NCI-H460 (cell line): Measurements from ENCODE around the gene GALNT18. TPM values are rescaled to one million over a fixed set of nuclear protein-coding genes. Genes with fewer than 3 reads are reported as not detected.

Source experiments
- DNase-seq: peaks from one replicate; pipeline ENCODE4 v3.0.0-alpha.2; 2016; ENCODE audit warnings: low read depth; ENCODE audit errors: extremely low read depth
- total RNA-seq: library from RNA; depleted of rRNA; stranded (reverse); fragments of >200 nt; shearing (Covaris generic); gene quantifications from 2 replicates; pipeline ENCODE4 v1.2.3, GENCODE V29; 2014

The GALNT18 gene
- total RNA-seq, 1 experiment from 2014 or later = 4.6 TPM

DNA sequence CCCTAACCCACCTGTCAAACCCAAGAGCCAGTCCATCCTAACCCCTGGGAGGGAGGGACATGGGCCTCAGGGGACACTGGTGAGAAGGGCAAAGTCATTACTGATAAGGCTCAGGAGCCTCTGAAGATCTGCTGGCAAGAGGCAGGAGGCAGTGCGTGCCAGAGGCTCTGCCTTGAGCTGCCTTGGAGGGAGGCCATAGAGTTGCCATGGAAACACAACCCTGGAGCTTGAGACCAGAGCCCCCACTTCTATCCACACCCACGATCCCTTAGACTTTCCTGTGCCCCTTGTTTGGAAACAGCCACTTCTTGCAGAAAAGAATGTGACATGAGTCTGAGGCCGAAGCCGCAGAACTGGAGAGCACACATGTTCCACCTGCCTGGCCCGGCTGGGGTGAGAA, 179.0 kb downstream of the GALNT18 start:
- DNase-seq = no peak

DNA sequence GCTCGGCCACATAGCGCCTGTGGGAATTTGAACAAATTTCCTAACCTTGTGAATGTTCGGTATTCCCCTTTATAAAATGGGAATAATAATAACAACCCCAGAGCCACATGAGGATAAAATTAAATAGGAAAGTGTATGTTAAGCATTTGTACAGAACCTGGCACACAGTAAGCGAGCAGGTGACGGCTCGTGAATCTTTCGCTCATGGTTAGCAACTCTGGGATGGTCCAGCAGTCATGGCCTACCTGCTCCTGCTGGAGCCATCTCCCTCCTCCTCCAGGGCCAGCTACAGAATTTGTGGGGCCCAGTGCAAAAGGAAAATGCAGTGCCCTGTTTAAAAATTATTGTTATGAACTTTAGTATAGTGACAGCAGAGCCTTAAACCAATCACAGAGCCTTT, 180.3 kb downstream of the GALNT18 start:
- no peak for DNase-seq

DNA sequence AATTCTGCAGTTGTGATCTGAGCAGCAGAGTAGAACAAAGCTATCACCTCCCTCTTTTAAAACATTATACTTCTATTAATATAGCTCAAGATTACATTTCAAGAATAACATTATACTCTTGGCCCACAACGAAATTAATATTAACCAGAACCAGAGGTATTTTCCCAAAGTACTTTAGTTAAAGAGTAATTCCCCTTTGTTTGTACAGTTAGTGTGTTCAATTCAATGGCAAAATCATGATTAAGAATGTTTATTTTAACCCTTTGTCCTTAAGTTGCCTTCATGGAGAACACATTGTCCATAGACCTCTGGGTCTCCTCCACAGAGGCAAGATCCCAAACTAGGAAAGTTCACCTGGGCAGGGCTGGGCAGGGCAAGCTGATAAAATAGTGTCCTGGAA, 180.7 kb downstream of the GALNT18 start:
- DNase-seq = no peak

DNA sequence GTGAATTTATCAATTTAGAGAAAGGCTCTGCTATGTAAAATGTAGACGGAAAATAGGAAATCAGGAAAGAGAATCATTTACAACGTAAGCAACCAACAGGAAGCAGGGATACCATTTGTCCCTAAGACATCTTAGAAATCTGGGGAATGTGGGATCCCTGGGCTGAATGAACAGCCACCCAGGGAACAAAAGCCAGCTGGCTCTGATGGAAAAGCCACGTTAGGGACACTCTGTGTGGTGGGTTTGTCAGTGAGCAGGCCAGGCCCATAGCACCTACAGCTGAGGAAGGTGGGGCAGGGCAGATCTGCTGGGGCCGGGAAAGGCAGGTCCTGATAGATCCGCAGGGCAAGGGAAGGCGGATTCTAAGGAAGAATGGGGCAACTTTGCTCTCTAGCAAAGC, 181.7 kb downstream of the GALNT18 start:
- no peak for DNase-seq

DNA sequence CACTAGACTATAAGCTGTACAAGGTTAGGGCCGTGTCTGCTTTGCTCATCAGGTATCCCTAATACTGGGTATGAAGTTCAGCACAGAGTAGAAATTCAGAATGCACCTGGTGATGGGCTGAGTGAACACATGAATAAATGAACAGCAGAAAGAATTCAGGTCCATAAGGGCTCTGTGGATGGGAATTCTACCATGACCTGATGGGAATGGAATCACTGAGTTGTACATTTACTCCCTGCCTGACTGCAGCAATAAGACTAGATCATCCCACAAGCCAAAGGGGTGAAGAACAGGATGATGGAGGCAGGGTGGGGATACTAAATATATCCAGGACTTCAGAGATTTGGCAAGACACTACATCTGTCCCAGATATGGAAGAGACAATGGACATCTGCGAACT, 182.2 kb downstream of the GALNT18 start:
- no peak for DNase-seq

DNA sequence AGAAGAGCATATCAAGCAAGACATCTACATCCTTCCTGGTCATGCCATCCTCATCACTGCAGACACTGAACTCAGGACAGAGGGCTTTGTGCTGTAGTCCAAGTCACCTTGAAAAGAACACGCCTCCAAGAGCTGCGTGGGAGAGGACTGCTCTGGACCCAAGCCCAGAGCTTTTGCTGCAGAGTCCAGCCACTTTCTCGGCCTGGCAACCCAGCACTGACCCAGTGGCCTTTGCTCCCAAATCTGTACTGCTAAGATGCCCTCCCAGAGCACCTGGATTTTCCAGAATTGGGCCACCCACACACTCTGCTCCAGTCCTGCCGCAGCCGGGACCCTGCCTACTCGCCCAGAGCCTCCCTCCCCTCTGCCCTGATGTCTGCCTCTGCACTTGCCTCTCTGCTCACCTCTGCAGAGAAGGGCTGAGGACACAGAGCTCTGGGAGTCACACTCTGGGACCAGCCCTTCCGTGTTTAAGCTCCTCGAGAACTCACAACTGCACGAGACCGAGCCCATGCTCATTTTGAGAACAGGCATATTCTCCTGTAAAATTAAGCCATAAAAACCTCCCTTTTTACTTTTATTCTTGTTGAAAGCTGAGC, 185.0 kb downstream of the GALNT18 start:
- DNase-seq = no peak

DNA sequence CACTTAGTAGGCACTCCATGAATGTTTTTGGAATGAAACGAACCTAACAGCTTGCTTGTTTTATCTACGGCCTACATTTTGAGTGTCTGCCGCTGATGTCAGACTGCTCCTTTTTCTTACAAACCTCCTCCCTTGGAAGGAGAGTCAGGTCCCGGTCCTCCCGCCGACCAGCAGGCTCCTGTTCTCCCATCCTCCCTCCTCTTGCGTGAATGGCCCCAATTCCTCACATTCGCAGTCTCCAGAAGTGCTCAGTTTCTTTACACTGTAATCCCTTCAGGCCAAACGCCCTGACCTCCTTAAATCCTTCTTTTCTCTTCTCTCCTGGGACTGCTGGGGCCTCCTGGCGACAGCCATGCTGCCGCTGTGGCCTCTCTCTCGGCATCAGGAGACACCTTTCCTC, 186.2 kb downstream of the GALNT18 start:
- no peak for DNase-seq

DNA sequence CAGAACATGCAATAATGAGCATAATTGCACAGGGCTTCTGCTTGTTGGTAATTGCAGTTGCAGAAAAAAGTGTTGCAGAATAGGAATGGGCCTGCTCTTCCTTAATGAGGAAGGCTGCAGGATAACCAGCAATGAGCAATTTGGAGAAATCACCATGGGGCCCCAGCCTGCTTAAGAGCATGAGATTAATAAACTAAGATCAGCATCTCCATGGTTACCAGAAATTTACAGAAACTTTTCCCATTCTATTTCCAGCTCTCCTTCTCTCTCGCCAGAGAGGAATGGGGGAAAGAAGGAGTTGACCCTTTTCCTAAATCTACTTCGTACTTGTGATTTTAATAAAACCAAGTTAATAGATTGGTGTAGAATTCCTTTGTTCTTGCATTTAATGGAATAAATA, 187.8 kb downstream of the GALNT18 start:
- DNase-seq = no peak

DNA sequence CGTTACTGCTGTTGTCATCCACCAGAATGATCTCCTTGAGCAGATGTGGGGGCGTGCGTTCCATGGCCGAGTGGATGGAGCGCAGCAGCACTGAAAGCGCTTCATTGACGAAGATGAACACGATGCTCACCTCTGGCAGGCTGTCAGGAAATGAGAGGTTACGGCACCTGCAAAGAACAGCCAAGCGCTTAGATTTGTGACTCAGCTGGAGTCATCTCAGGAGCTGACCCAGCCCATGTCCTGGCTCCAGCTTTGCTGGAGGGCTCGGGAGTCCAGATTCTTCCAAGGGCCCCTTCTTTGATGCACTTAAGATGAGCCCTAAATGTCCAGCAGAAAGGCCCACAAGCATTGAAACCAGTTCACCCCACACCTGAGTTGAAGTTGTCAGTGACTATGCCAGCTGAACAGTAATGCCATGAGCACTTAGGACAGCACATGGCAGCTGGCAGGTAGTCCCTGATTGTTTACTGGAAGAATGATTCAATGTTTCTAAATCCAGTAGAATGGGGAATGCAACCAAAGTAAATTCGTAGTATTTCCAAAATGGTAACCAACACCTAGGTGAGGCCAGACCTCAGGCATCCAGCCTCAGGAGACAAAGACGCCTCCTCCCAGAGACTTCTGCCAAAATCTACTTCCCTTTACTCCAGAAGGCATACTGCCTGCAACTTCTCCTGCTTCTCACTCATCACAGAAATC, 189.0 kb downstream of the GALNT18 start:
- no peak for DNase-seq

DNA sequence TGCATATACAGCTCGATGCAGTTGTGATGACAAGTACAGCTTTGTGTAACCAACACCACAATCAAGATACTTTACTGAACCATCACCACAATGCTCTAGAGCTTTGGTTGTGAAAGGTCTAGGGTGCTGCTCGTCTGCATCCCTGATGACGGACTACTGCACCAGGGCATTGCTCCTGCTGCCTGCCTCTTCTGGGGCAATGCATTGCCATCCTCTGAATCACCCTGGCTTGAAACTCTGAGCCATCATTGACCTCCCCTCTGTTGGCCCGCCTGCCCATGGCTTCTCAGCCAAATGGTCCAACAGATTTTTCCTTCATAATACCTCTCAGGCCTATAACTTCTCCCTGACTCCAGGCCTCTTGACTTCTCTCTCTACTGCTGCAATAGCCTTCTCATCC, 191.4 kb downstream of the GALNT18 start:
- no peak for DNase-seq

DNA sequence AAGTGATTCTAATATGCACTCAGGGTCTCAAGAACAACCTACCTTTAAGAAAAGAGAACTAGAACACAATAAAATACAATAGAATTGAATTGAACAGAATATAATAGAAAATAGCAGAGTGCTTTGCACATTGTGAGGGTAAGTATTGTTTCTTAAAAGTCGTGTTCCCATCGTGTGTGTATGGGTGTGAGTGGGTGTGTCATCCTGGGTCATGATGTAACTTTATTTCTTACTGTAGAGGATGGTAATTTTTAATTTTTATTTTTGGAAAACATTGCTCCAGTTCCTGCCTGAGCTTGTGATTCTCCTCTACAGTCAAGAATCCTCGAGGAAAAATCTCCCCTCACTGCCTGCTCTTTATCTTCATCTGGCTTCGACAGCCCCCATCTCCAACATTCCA, 193.1 kb downstream of the GALNT18 start:
- no peak for DNase-seq

DNA sequence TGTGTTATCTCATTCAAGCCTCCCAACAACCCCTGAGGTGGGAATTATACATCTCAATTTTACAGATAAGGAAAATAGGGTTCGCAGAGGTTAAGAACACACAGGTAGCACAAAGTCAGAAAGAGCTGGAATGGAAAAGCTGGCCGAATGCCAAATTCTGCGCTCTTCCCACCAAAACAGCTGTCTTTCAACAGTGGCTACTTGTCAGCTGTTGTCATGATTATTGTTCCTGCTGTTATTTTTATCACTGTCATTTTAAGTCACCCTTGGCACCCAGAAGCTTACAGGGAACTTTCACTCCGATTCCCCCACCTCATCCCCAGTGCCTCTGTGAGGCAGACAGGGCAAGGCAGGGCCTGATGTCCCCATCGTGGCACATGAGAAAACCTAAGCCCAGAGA, 194.3 kb downstream of the GALNT18 start:
- no peak for DNase-seq

DNA sequence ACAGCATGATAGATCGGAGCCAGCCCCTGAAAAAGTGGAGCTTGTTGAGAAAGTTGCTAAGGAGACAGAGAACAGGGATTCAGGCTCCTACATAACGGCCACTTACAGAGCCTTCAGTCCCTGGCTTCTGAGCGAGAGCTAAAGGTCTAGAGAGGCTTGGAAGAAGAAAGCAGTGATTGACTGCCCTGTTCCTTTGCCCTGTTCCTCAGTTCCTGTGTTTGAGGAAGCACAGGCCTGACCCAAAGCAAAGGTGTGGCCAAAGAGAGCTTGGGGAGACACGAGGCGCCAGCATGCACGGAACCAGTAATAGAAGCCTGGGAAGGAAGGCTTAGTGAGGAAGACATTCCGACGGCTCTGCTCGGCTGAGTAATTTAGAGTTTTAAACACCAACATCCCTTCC, 194.7 kb downstream of the GALNT18 start:
- DNase-seq = no peak

DNA sequence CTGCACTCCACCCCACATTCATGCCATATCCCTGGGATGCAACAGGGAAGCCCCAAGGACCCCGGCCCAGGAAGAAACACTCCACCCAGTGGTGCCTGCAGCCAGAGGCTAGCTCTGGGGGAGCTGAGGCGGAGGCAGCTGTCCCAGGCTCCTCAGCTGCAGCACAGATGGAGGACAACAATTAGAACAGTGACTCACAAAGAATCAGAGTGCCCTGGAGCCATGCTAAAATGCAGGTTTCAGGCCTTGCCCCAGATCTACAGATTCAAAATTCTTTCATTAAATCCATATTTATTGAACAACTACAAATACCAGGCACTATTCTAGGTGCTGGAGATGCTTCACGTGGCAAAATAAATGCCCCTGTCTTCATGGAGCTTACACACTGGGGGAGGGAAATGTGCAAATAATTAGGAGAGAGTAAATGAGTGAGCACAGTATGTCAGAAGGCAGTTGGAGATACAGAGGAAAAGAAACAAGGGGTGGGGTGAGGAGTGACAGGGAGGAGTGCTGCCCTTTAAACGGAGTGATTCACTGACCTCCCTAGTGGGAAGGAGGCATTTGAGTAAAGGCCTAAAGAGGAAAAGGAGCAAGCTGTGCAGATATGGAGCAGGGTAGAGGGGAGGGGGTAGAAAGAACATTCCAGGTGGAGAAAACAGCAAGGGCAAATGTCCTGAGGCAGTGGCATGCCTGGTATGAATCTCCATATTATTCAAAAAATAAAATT, 195.4 kb downstream of the GALNT18 start:
- DNase-seq = no peak

DNA sequence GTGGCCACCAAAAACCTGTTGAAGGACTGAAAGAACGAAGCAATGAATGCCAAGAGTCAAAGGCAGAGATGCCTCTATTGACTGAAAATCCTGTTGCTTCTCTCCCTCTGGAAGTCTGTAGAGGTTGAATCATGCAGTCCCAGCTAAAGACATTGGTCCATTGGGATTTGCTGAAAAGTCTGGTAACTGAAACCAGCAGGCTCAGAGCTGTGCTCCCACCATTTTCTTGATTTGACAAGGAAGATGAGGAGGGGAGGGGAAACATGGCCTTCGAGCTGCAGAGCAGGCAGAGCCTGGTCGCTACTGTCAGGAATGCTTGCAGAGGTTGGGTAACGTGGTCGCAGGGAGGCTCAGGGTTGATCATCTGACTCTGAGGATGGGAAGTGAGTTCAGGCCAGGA, 196.0 kb downstream of the GALNT18 start:
- no peak for DNase-seq

DNA sequence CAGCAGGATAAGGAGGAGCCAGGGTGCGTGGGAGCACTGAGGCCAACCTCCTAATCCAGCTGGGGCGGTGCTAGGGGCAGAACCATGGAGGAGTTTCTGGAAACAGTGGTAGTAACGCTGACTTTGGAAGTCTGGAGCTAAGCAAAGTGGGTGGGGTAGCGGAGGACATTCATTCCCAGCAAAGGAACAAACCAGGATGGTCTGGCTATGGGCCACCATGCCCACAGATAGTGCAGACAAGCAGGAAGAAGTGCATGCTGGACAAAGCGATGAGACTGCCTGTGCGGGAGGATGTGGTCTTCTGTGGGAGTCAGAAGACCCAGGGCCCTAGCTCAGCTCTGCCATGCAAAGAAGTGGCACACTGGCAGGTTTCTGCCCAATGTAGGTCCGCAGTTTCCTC, 197.1 kb downstream of the GALNT18 start:
- no peak for DNase-seq

DNA sequence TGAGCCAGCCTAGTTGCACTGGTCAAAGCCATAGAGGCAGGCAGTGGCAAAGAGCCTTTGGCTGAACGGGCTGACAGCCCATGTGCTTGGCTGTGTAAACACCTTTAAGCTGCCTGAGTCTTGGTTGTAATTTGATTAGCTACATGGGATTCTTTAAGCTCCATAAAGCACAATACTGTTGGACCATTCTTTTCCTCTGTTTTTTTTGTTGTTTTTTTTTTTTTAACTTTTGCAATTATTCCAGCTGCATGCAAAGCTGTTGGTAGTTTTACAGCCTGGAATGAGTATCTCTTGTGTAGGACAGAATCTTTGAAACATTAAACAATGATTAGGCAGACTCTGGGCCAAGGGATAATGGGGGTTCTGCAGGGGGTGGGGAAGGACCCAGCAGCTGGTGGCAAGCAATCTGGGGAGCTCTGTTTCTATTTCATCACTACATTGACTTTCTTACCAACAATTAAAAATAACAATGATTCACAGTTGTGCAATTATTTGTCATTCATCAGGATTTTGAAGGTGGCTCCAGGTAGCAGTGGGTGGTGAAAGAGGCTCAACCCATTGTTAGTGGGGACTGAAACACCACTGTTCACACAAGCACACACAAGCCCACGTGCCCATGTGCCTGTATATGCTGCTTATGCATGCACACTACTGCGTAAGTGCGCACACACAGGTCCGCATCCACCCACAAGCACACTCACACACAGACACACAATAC, 199.2 kb downstream of the GALNT18 start:
- no peak for DNase-seq

DNA sequence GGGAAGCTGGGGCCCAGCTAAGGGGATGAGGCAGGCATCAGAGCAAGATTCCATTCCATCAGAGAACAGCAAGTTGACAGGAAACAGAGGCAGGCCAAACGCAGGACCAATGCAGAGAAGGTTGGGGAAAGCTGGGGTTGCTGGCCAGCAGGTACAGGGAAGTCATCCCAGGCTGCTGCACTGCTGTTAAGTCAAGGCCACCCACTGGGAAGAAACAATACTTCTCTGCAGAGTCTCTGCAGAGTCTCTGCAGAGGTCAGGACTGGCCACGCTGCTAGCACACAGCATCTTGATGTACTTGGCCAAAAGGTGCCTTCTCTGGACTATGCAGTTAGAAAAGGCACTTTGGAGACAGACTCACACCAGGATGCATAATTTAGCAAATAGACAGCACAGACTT, 200.3 kb downstream of the GALNT18 start:
- DNase-seq = no peak

DNA sequence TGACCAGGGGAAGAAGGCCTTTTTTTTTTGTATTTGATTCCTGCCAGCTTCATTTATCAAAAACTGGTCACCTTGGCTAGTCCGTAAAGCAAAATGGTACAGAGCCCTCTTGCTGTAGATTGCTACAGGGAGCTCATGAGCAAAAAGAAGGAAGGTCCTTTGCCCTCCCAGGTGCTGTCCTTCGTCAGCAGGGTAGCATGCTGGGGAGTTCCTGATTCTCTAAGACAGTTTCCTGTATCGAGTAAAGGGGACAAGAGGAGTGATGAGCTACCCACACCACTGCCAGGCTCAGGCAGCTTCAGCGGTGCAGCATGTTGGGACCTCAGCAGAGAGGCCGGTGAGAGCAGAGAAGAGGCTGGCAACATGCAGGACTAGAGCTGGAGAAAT, 200.9 kb downstream of the GALNT18 start:
- no peak for DNase-seq

DNA sequence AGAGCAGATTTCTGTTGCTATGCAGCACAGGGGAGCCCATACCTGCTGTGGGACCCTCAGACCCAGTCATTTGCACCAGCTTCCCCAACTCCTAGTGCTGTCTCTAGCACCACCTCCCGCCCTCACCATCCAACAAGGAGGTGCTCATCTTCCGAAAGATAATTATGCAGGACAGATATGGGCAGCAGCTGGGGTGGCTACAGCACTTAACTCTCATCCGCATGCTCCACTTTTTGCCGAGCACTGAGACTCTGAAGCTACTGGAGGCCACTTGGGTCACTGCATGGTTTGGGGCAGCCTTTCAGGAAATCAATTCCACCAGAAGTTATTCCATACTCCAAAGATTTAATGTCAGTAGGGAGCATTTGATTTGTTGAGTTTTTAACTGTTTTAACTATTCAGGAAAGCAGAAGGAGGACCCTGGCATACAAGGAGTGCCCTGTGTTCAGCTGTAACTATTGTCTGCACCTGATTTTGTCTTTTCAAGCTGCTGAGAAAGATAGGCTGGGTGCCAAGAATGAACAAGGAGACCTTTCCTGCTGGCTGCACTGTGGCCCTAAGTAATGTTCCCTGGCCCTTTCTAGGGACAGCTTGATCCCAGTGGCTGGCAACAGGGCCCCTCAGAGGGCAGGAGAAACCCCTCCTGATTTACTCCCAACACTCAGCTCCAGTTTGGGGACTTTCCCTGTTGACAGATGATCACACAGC, 201.5 kb downstream of the GALNT18 start:
- DNase-seq = no peak

DNA sequence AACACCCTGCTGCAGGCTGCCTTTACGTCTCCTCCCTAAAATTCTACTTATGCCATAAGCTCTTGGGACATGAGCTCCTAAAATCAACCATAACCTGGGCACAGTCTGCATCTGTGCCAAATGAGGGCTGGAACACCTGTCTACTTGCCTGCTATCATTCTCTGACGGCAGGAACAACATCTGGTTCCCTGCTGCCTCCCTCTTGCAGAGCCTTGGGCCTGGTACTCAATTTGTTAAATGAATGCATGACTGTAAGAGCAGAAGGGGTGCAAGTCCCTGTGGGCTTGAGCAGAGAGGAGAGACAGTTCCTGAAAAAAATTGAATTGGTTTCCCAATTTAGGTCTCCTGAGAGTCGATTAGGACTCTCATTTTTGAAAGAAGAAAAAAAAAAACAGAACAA, 202.1 kb downstream of the GALNT18 start:
- DNase-seq = no peak
